H1 (cell line): ENCODE measurements around the gene SCP2.
"Not testable (repeated sequence)": the region's sequence is repeated elsewhere in the genome, so short reads cannot be mapped to it uniquely, and the experiment has no call there.

Source experiments
- CHD1 ChIP-seq: IDR thresholded peaks from 2 replicates; pipeline ENCODE4 v1.6.1; 2012; ENCODE audit warnings: low read depth, low read length, improper control_type of control experiment
- CHD2 ChIP-seq: IDR thresholded peaks from 2 replicates; pipeline ENCODE4 v1.6.1; 2012; ENCODE audit warnings: low read length, improper control_type of control experiment
- EZH2 ChIP-seq: fragments of 200-600 bp; sonication (generic); IDR thresholded peaks from 2 replicates; pipeline ENCODE4 v1.7.1; 2012; ENCODE audit warnings: low read depth, mild to moderate bottlenecking, moderate library complexity, low read length, inconsistent platforms; ENCODE audit not compliant: severe bottlenecking
- MAFK ChIP-seq: IDR thresholded peaks from 2 replicates; pipeline ENCODE4 v1.6.1; 2012; ENCODE audit warnings: low read depth, mild to moderate bottlenecking, improper control_type of control experiment, low read length
- POLR2A ChIP-seq, 2 experiments: IDR thresholded peaks; 1 replicate in 1 of 2; 2 replicates in 1 of 2; pipeline ENCODE4 v1.6.1; 2011; ENCODE audit warnings: low read depth in 2 of 2, low read length in 2 of 2, mild to moderate bottlenecking in 2 of 2; ENCODE audit errors: control extremely low read depth in 1 of 2
- POLR2AphosphoS5 ChIP-seq: IDR thresholded peaks from 2 replicates; pipeline ENCODE4 v1.6.1; 2011; ENCODE audit warnings: low read depth, low read length
- RBBP5 ChIP-seq: IDR thresholded peaks from 2 replicates; pipeline ENCODE4 v1.7.1; 2012; ENCODE audit warnings: low read depth, mild to moderate bottlenecking, inconsistent platforms, low read length, moderate library complexity, borderline replicate concordance
- SRF ChIP-seq: IDR thresholded peaks from 2 replicates; pipeline ENCODE4 v1.6.1; 2011; ENCODE audit warnings: mild to moderate bottlenecking, low read depth, low read length, moderate library complexity
- TAF1 ChIP-seq: IDR thresholded peaks from 2 replicates; pipeline ENCODE4 v1.6.1; 2011; ENCODE audit warnings: mild to moderate bottlenecking, low read depth, low read length
- YY1 ChIP-seq: IDR thresholded peaks from 2 replicates; pipeline ENCODE4 v1.6.1; 2011; ENCODE audit warnings: low read depth, mild to moderate bottlenecking, low read length
- TF ChIP-seq, protein P1 (sequence below): IDR thresholded peaks from 2 replicates; pipeline ENCODE4 v1.6.1; 2012; ENCODE audit warnings: inconsistent platforms
- TF ChIP-seq, protein P2 (sequence below), 3 experiments: IDR thresholded peaks; 1 replicate in 2 of 3; 2 replicates in 1 of 3; pipeline versions ENCODE4 v1.5.1 to v1.6.1; 2011; ENCODE audit warnings: low read length in 3 of 3, mild to moderate bottlenecking in 3 of 3, inconsistent platforms in 2 of 3, low read depth in 1 of 3, moderate library complexity in 1 of 3; ENCODE audit not compliant: insufficient read depth in 1 of 3; ENCODE audit errors: control extremely low read depth in 1 of 3

DNA sequence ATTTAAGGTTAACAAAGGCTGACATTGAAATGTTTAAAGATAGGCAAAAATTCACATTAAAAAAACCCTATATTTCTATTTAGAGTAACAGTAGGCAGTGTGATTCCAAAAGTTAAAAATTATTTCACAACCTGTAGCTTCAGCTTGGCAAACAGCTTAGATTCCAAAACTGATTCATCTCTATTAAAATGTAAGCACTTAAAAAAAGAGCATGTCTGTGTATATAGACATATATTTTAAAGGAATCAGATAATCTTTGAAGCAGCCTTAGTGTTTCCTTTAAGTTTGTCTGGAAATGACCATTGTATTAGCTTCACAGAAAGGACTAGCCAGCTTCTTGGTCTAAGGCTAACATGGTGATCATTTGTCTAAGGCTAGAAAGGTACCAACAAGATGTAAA is 65.7 kb downstream of the SCP2 start:
- not testable (repeated sequence) for TF ChIP-seq TAF1; YY1; MAFK; POLR2A (IDR thresholded peaks at IDR 0.05; ENCODE audit: control extremely low read depth in 1 of 2, low read depth in 2 of 2, low read length in 2 of 2); CHD2; SRF; CHD1; POLR2AphosphoS5; EZH2; RBBP5
- TF ChIP-seq, protein P1, sequence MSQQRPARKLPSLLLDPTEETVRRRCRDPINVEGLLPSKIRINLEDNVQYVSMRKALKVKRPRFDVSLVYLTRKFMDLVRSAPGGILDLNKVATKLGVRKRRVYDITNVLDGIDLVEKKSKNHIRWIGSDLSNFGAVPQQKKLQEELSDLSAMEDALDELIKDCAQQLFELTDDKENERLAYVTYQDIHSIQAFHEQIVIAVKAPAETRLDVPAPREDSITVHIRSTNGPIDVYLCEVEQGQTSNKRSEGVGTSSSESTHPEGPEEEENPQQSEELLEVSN, result not testable (repeated sequence)
- TF ChIP-seq, protein P2, sequence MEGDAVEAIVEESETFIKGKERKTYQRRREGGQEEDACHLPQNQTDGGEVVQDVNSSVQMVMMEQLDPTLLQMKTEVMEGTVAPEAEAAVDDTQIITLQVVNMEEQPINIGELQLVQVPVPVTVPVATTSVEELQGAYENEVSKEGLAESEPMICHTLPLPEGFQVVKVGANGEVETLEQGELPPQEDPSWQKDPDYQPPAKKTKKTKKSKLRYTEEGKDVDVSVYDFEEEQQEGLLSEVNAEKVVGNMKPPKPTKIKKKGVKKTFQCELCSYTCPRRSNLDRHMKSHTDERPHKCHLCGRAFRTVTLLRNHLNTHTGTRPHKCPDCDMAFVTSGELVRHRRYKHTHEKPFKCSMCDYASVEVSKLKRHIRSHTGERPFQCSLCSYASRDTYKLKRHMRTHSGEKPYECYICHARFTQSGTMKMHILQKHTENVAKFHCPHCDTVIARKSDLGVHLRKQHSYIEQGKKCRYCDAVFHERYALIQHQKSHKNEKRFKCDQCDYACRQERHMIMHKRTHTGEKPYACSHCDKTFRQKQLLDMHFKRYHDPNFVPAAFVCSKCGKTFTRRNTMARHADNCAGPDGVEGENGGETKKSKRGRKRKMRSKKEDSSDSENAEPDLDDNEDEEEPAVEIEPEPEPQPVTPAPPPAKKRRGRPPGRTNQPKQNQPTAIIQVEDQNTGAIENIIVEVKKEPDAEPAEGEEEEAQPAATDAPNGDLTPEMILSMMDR (IDR thresholded peaks at IDR 0.05; ENCODE audit: control extremely low read depth in 1 of 3, insufficient read depth in 1 of 3, low read depth in 1 of 3, low read length in 3 of 3), result not testable (repeated sequence)
